ENCODE data around the gene INAVA.

- TF ChIP-seq CTCF (IDR thresholded peaks at IDR 0.05) (no peak), POLR2A (IDR thresholded peaks at IDR 0.05) (no peak)
These were observed 37.1 kb downstream of the INAVA start for GRCh38 chr1:200931776-200932175.

Measured in Peyer's patch (tissue), 4 donors.